Kidney epithelial cell (primary cell): ENCODE results near the gene CBLIF. TPM values are rescaled to one million over a fixed set of nuclear protein-coding genes. Genes with fewer than 3 reads are reported as not detected.

ENCODE experiments used
- DNase-seq: peaks from one replicate; pipeline ENCODE4 v3.0.0-alpha.2; 2010; ENCODE audit warnings: low read depth
- H3K27me3 ChIP-seq: 2 replicates; pipeline ENCODE4 v1.6.0; 2011; ENCODE audit warnings: low read length; ENCODE audit not compliant: control insufficient read depth, insufficient read depth
- H3K36me3 ChIP-seq: 2 replicates; pipeline ENCODE4 v1.5.1; 2011; ENCODE audit warnings: low read length; ENCODE audit not compliant: control insufficient read depth, insufficient read depth
- H3K4me3 ChIP-seq: 2 replicates; pipeline ENCODE4 v1.5.1; 2011; ENCODE audit warnings: low read depth, mild to moderate bottlenecking, control low read depth, low read length
- total RNA-seq: library from RNA; depleted of rRNA; stranded (reverse); fragments of >200 nt; gene quantifications from 2 replicates; pipeline ENCODE4 v1.2.3, GENCODE V29; 2015
- TF ChIP-seq, protein P1 (sequence below): IDR thresholded peaks from 2 replicates; pipeline ENCODE4 v1.5.1; 2011; ENCODE audit warnings: mild to moderate bottlenecking, moderate library complexity, low read length, control low read depth, inconsistent platforms; ENCODE audit not compliant: insufficient read depth, poor library complexity, severe bottlenecking

The CBLIF gene
- total RNA-seq, 1 donor from 2014 or later: not detected

GRCh38 chr11:59866836-59867235 is 21.5 kb upstream of the CBLIF start:
- H3K36me3 ChIP-seq: no peaks in the 10 kb centered on the region
- TF ChIP-seq, protein P1, sequence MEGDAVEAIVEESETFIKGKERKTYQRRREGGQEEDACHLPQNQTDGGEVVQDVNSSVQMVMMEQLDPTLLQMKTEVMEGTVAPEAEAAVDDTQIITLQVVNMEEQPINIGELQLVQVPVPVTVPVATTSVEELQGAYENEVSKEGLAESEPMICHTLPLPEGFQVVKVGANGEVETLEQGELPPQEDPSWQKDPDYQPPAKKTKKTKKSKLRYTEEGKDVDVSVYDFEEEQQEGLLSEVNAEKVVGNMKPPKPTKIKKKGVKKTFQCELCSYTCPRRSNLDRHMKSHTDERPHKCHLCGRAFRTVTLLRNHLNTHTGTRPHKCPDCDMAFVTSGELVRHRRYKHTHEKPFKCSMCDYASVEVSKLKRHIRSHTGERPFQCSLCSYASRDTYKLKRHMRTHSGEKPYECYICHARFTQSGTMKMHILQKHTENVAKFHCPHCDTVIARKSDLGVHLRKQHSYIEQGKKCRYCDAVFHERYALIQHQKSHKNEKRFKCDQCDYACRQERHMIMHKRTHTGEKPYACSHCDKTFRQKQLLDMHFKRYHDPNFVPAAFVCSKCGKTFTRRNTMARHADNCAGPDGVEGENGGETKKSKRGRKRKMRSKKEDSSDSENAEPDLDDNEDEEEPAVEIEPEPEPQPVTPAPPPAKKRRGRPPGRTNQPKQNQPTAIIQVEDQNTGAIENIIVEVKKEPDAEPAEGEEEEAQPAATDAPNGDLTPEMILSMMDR: no peak
- no peak for DNase-seq
- H3K4me3 ChIP-seq: no peak overlapping the region
- H3K27me3 ChIP-seq: no peaks in the 10 kb centered on the region

DNA sequence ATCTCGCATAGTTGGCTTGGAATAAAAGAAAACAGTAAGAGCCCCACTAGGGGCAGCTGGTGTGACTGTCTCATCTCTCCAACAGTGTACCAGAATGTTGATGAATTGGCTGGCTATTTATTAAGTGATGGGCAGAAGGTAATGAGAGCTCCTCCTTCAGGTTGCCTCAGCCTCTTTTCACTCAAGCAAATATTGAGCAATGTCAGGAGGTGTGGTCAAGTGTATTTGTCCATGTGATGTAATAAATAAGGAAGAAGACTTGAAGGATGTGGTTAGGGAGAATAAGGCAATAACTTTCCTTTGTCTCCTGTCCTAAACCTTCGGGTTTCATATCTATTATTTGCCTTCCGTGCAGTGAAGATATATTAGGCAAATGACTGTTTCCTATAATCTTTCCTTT is 21.1 kb upstream of the CBLIF start, which contains the start of gene TCN1:
Gene TCN1, minus strand, starts transcription at position 91 of the 400 bp plus-strand sequence. Its CDS starts 17 bp downstream, at position 74.
- Histone ChIP-seq H3K36me3 (no peaks in the 10 kb centered on the region), H3K4me3 (no peak within 1 kb of the TSS), H3K27me3 (no peaks in the 10 kb centered on the region)
- no peak for DNase-seq
- TF ChIP-seq, protein P1: no peak

DNA sequence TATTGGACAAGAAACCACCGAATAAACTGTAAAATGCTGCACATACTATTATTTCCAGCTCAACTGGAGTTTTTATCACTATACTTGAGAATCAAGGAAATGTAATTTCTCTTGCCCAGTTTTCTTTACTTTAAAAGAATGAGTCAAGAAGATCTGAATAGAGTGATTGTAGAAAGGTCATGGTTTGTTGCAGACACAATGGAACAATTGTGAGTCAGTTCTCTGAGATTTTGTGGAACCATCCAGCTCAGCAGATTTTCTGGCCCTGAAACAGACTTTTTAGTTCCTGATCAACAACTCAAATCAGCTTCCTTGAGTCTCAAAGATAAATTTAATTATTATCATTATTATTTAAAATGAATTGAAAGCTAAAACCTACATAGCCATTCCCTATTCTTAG is 19.7 kb upstream of the CBLIF start:
- TF ChIP-seq, protein P1: no peak
- no peak overlapping the region for H3K4me3 ChIP-seq
- DNase-seq: peak; percentile 58
- H3K36me3 ChIP-seq: no peaks in the 10 kb centered on the region
- no peaks in the 10 kb centered on the region for H3K27me3 ChIP-seq

DNA sequence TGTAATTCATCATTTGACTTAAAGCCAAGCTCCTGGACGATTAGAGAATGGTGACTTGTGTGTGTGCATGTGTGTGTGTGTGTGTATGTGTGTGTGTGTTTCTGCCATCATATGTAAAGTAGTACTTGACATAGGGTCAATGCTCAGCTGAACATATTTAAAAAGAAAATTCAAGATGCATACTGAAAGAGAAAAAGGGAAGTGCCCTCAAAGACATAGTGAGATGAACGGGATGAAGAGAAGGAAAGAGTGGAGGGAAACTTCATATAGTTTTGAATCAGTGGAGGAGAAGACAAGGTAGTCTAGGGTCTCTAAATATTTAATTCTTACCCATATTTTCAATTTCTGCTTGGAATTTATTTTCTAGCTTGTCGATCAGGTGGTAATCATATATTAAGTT is 17.0 kb upstream of the CBLIF start:
- H3K36me3 ChIP-seq: no peaks in the 10 kb centered on the region
- TF ChIP-seq, protein P1: no peak
- H3K4me3 ChIP-seq: no peak overlapping the region
- H3K27me3 ChIP-seq: no peaks in the 10 kb centered on the region
- no peak for DNase-seq

- DNase-seq: no peak
- H3K36me3 ChIP-seq: no peaks in the 10 kb centered on the region
- TF ChIP-seq, protein P1: no peak
- H3K27me3 ChIP-seq: no peaks in the 10 kb centered on the region
- no peak overlapping the region for H3K4me3 ChIP-seq
Measured at GRCh38 chr11:59859673-59860072, 14.4 kb upstream of the CBLIF start.

GRCh38 chr11:59857439-59858434 is 12.4 kb upstream of the CBLIF start:
- H3K27me3 ChIP-seq: no peaks in the 10 kb centered on the region
- no peak overlapping the region for H3K4me3 ChIP-seq
- DNase-seq: no peak
- no peaks in the 10 kb centered on the region for H3K36me3 ChIP-seq
- TF ChIP-seq, protein P1: no peak
